ENCODE data around the gene ACOT6.
"Not testable (repeated sequence)": the region's sequence is repeated elsewhere in the genome, so short reads cannot be mapped to it uniquely, and the experiment has no call there.

DNA sequence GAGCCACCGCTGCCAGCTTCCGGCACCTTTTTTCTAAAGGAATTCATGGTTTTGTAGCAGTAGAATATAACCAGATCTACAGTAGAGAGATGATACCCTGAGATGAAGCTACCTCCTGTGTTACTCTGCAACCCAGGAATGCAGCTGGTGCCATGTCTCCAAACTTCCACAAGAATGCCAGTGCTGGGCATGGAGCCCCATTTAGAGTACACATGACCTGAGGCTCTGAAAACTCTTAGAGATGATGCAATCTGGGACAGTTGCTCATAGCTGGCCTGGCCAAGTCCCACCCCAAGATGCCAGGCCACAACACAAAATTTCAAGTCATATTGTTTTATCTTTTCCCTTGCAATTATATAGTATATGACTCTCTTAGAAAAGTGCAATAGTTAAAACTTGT lies 35.1 kb upstream of the ACOT6 start:
- TF ChIP-seq, protein P1, sequence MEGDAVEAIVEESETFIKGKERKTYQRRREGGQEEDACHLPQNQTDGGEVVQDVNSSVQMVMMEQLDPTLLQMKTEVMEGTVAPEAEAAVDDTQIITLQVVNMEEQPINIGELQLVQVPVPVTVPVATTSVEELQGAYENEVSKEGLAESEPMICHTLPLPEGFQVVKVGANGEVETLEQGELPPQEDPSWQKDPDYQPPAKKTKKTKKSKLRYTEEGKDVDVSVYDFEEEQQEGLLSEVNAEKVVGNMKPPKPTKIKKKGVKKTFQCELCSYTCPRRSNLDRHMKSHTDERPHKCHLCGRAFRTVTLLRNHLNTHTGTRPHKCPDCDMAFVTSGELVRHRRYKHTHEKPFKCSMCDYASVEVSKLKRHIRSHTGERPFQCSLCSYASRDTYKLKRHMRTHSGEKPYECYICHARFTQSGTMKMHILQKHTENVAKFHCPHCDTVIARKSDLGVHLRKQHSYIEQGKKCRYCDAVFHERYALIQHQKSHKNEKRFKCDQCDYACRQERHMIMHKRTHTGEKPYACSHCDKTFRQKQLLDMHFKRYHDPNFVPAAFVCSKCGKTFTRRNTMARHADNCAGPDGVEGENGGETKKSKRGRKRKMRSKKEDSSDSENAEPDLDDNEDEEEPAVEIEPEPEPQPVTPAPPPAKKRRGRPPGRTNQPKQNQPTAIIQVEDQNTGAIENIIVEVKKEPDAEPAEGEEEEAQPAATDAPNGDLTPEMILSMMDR (IDR thresholded peaks at IDR 0.05): not testable (repeated sequence)
- TF ChIP-seq POLR2A (IDR thresholded peaks at IDR 0.05): not testable (repeated sequence)

Data from thyroid gland (tissue), 4 donors.